HUES64 (cell line): ENCODE data around the gene PSKH1.

Source experiments
- H3K27ac ChIP-seq: 2 replicates; pipeline ENCODE4 v1.7.0; 2013; ENCODE audit warnings: low read depth, low read length, inconsistent platforms
- H3K27me3 ChIP-seq: 2 replicates; pipeline ENCODE4 v1.6.1; 2013; ENCODE audit warnings: mild to moderate bottlenecking, low read length; ENCODE audit not compliant: insufficient read depth
- H3K36me3 ChIP-seq: 2 replicates; pipeline ENCODE4 v1.6.1; 2013; ENCODE audit warnings: mild to moderate bottlenecking, low read length; ENCODE audit not compliant: insufficient read depth
- H3K4me1 ChIP-seq: 2 replicates; pipeline ENCODE4 v1.6.1; 2013; ENCODE audit warnings: mild to moderate bottlenecking, low read length, moderate library complexity; ENCODE audit not compliant: insufficient read depth
- H3K4me3 ChIP-seq: 2 replicates; pipeline ENCODE4 v1.5.1; 2013; ENCODE audit warnings: mild to moderate bottlenecking, low read length, moderate library complexity
- H3K9ac ChIP-seq: 2 replicates; pipeline ENCODE4 v1.6.1; 2013; ENCODE audit warnings: mild to moderate bottlenecking, low read depth, low read length
- H3K9me3 ChIP-seq: 2 replicates; pipeline ENCODE4 v1.6.1; 2013; ENCODE audit warnings: low read depth, low read length; ENCODE audit not compliant: insufficient read depth
- WGBS: fragments of 150-250, 120-280 bp; methylation state at CpG from one replicate; pipeline ENCODE4 v1.1.7; 2013; ENCODE audit warnings: missing lambda C conversion rate; 5-methylcytosine and 5-hydroxymethylcytosine counted together

The PSKH1 gene

DNA sequence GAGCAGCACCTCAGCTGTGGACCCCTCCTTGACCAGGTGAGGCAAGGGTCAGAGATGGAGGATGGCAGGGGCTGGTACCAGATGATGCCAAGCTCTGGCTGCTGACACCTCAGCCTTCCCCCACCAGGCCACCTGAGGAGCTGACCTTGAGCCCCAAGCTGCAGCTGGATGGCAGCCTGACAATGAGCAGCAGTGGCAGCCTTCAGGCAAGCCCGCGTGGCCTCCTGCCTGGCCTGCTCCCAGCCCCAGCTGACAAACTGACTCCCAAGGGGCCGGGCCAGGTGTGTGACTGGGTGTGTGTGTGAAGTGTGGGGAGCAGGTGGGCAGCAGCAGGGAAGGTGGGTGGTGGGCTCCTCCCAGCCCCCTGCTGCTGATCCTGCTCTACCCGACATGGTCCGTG is 13.1 kb upstream of the PSKH1 start:
- Histone ChIP-seq H3K27ac (no peak overlapping the region), H3K9me3 (no peaks in the 10 kb centered on the region), H3K27me3 (no peaks in the 10 kb centered on the region), H3K4me3 (no peak overlapping the region), H3K36me3 (peaks cover 83% of the 10 kb centered on the region), H3K9ac (no peak overlapping the region), H3K4me1 (no peaks in the 10 kb centered on the region; the same call in 1 of the 2 replicates)
- 93% methylated on average over 5 of the region's 5 CpGs for WGBS

DNA sequence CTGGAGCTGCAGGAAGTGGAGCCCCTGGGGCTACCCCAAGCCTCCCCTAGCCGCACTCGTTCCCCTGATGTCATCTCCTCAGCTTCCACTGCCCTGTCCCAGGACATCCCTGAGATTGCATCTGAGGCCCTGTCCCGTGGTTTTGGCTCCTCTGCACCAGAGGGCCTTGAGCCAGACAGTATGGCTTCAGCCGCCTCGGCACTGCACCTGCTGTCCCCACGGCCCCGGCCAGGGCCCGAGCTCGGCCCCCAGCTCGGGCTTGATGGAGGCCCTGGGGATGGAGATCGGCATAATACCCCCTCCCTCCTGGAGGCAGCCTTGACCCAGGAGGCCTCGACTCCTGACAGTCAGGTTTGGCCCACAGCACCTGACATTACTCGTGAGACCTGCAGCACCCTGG is 12.5 kb upstream of the PSKH1 start:
- H3K27me3 ChIP-seq: no peaks in the 10 kb centered on the region
- no peak overlapping the region for H3K4me3 ChIP-seq
- H3K9ac ChIP-seq: no peak overlapping the region
- WGBS: 96% methylated on average over 13 of the region's 13 CpGs
- no peak overlapping the region for H3K27ac ChIP-seq
- no peaks in the 10 kb centered on the region; the same call in 1 of the 2 replicates for H3K4me1 ChIP-seq
- H3K36me3 ChIP-seq: peaks cover 83% of the 10 kb centered on the region
- no peaks in the 10 kb centered on the region for H3K9me3 ChIP-seq

DNA sequence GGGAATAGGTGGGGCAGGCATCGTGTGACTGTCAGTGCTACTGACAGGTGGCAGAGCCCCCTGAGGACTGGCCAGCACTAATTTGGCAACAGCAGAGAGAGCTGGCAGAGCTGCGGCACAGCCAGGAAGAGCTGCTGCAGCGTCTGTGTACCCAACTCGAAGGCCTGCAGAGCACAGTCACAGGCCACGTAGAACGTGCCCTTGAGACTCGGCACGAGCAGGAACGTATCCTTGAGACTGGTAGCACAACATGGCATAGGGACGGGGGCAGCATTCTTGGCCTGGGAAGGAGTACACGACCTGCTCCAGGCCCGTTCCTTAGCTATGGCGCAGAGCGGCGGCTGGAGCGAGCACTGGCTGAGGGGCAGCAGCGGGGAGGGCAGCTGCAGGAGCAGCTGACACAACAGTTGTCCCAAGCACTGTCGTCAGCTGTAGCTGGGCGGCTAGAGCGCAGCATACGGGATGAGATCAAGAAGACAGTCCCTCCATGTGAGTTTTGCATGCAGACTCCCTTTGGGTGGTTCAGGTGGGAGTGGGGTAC is 11.4 kb upstream of the PSKH1 start:
- Histone ChIP-seq H3K4me3 (no peak overlapping the region), H3K4me1 (no peaks in the 10 kb centered on the region; the same call in 1 of the 2 replicates), H3K27ac (no peak overlapping the region), H3K9me3 (no peaks in the 10 kb centered on the region), H3K9ac (no peak overlapping the region), H3K36me3 (peaks cover 73% of the 10 kb centered on the region), H3K27me3 (no peaks in the 10 kb centered on the region)
- WGBS: 95% methylated on average over 21 of the region's 21 CpGs

DNA sequence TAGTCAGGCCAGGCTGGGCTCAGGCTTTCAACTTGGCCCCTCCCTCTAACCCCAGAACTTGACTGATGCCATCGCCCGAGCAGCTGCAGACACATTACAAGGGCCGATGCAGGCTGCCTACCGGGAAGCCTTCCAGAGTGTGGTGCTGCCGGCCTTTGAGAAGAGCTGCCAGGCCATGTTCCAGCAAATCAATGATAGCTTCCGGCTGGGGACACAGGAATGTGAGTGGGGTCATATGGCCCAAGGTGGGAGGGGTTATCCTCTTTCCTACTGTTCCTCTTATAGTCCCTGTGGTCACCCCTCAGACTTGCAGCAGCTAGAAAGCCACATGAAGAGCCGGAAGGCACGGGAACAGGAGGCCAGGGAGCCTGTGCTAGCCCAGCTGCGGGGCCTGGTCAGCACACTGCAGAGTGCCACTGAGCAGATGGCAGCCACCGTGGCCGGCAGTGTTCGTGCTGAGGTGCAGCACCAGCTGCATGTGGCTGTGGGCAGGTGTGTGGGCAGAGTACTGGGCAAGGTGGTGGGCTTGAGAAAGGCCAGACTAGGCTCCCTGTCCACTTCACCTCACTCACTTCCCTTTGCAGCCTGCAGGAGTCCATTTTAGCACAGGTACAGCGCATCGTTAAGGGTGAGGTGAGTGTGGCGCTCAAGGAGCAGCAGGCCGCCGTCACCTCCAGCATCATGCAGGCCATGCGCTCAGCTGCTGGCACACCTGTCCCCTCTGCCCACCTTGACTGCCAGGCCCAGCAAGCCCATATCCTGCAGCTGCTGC is 10.5 kb upstream of the PSKH1 start:
- Histone ChIP-seq H3K9me3 (no peaks in the 10 kb centered on the region), H3K4me1 (no peaks in the 10 kb centered on the region; the same call in 1 of the 2 replicates), H3K27me3 (no peaks in the 10 kb centered on the region), H3K4me3 (no peak overlapping the region), H3K36me3 (peaks cover 65% of the 10 kb centered on the region), H3K9ac (no peak overlapping the region), H3K27ac (no peak overlapping the region)
- WGBS: 92% methylated on average over 18 of the region's 18 CpGs

DNA sequence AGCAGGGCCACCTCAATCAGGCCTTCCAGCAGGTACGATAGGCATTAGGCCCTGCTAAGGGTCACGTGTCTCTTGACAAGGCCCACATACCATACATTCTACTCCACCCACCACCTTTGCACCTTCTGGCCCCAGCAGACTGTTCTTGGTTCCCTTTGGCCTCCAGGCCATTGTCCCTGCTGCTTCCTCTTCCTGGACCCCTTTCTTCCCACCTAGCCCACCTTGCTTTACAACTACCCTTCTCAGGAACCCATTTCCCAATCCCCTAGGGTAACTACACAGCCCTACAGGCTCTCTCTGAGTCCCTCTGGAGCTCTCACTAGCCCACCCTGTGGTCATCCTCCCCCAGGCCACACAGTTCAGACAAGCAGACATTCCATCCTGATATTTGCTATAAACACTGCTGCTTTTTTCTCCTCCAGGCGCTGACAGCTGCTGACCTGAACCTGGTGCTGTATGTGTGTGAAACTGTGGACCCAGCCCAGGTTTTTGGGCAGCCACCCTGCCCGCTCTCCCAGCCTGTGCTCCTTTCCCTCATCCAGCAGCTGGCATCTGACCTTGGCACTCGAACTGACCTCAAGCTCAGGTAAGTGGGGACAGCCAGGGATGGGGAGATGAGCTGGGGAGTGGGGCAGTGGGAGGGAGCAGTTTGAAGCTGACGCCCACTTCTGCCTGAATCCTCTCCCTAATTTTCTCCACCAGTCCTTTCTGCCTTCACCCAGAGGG is 9.7 kb upstream of the PSKH1 start:
- Histone ChIP-seq H3K4me3 (no peak overlapping the region), H3K4me1 (no peaks in the 10 kb centered on the region; the same call in 1 of the 2 replicates), H3K9me3 (no peaks in the 10 kb centered on the region), H3K36me3 (peaks cover 57% of the 10 kb centered on the region), H3K27me3 (no peaks in the 10 kb centered on the region), H3K27ac (no peak overlapping the region), H3K9ac (no peak overlapping the region)
- WGBS: 81% methylated on average over 6 of the region's 6 CpGs

DNA sequence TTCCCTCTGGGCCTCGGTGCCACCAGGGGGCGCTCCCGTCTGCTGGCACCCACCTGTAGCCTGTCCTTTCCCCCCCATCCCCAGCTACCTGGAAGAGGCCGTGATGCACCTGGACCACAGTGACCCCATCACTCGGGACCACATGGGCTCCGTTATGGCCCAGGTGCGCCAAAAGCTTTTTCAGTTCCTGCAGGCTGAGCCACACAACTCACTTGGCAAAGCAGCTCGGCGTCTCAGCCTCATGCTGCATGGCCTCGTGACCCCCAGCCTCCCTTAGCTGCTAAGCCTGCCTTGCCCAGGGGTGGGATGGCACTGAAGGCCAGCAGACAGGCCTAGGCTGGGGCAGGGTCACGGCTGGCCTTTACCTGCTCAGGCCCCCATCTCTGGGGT is 9.2 kb upstream of the PSKH1 start:
- no peaks in the 10 kb centered on the region for H3K9me3 ChIP-seq
- H3K9ac ChIP-seq: no peak overlapping the region
- no peaks in the 10 kb centered on the region; the same call in 1 of the 2 replicates for H3K4me1 ChIP-seq
- peaks cover 52% of the 10 kb centered on the region for H3K36me3 ChIP-seq
- no peaks in the 10 kb centered on the region for H3K27me3 ChIP-seq
- H3K4me3 ChIP-seq: no peak overlapping the region
- no peak overlapping the region for H3K27ac ChIP-seq
- WGBS: 67% methylated on average over 11 of the region's 11 CpGs

DNA sequence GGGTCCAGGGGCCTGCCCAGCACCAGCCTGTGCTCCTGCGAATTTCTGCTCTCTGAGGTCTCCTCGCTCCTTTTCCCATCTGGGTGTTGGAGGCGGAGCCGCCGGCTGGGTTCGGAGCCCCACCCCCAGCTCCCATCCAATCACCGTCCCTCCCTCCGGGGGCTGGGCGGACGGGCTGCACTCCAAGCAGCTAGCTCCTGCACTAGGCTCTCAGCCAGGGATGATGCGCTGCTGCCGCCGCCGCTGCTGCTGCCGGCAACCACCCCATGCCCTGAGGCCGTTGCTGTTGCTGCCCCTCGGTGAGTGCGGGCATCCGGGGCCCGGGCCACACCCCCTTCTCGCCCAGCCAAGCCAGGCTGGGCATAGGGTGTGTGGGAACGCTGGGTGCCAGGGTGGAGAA is 8.4 kb upstream of the PSKH1 start, which contains the start of gene NRN1L:
NRN1L (plus strand) TSS at position 202 of the 400 bp plus-strand sequence; CDS start at position 221, 19 bp downstream.
- WGBS: 14% methylated on average over 22 of the region's 22 CpGs
- H3K4me1 ChIP-seq: no peaks in the 10 kb centered on the region; the same call in 1 of the 2 replicates
- H3K27ac ChIP-seq: peak within 1 kb of the TSS; percentile 11; the same call in 1 of the 2 replicates
- H3K4me3 ChIP-seq: peak within 1 kb of the TSS; percentile 8; the same call in 1 of the 2 replicates
- no peaks in the 10 kb centered on the region for H3K27me3 ChIP-seq
- peaks cover 43% of the 10 kb centered on the region for H3K36me3 ChIP-seq
- H3K9me3 ChIP-seq: no peaks in the 10 kb centered on the region
- no peak within 1 kb of the TSS for H3K9ac ChIP-seq

DNA sequence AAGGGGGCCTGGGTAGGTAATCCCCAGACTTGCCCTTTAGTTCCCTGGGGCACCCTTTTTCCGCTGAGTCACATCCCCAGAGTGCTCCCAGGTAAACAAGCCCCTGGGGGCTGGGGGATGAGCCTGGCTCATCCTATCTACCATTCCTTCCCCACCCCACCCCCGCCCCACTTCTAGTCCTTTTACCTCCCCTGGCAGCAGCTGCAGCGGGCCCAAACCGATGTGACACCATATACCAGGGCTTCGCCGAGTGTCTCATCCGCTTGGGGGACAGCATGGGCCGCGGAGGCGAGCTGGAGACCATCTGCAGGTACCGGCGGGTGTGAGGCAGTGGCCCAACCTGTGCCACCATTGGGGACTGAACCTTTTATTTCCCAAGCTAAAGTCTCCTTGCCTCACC is 7.5 kb upstream of the PSKH1 start:
- H3K4me1 ChIP-seq: no peaks in the 10 kb centered on the region; the same call in 1 of the 2 replicates
- 87% methylated on average over 12 of the region's 12 CpGs for WGBS
- H3K36me3 ChIP-seq: peaks cover 35% of the 10 kb centered on the region
- H3K27ac ChIP-seq: no peak overlapping the region
- no peak overlapping the region for H3K9ac ChIP-seq
- no peaks in the 10 kb centered on the region for H3K27me3 ChIP-seq
- H3K9me3 ChIP-seq: no peaks in the 10 kb centered on the region
- H3K4me3 ChIP-seq: no peak overlapping the region

DNA sequence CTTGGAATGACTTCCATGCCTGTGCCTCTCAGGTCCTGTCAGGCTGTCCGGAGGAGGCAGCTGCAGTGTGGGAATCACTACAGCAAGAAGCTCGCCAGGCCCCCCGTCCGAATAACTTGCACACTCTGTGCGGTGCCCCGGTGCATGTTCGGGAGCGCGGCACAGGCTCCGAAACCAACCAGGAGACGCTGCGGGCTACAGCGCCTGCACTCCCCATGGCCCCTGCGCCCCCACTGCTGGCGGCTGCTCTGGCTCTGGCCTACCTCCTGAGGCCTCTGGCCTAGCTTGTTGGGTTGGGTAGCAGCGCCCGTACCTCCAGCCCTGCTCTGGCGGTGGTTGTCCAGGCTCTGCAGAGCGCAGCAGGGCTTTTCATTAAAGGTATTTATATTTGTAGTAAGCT is 7.1 kb upstream of the PSKH1 start:
- no peaks in the 10 kb centered on the region; the same call in 1 of the 2 replicates for H3K4me1 ChIP-seq
- H3K9ac ChIP-seq: no peak overlapping the region
- peaks cover 31% of the 10 kb centered on the region for H3K36me3 ChIP-seq
- no peak overlapping the region for H3K27ac ChIP-seq
- no peaks in the 10 kb centered on the region for H3K27me3 ChIP-seq
- H3K9me3 ChIP-seq: no peaks in the 10 kb centered on the region
- H3K4me3 ChIP-seq: no peak overlapping the region
- 96% methylated on average over 19 of the region's 19 CpGs for WGBS

DNA sequence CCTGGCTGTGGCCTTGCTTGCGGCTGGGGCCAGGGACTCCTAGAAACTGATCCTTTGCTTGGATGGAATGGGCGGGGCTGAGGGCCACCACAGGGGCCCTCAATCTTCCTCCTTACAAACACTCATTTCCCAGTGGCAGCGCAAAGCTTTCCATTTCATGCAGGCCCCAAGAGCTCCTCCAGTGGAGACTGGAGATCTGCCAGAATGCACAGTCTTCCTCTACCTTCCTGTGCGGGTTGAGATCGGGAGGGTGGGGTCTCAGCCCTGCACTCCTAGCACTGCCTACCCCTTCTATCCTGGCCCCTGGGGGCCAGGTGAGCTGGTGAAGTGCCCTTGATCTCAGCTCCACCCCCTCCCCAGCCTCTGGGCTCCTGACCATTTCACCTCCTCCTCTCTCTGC is 6.7 kb upstream of the PSKH1 start:
- Histone ChIP-seq H3K9me3 (no peaks in the 10 kb centered on the region), H3K36me3 (peaks cover 26% of the 10 kb centered on the region)

DNA sequence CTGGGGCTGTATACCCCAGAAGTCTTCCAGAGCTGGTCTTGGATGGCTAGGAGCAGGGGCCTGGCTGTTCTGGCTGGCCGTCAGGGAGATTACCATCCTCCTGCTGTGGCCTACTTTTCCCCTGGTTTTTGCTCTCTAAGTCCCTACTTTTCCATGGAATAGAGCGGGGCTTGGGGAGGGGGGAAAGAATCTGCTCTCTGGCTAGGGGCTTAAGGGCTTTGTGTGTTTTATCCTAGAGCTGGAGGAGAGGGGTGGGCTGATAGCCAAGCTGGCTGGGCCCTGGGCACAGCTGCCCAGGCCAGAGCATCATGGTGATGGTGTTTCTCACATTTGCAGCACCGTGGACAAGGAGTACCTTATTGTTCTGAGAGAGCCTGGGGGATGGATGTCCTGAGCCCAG is 4.7 kb upstream of the PSKH1 start:
- Histone ChIP-seq H3K36me3 (peaks cover 8% of the 10 kb centered on the region), H3K27ac (no peak overlapping the region), H3K9me3 (no peaks in the 10 kb centered on the region), H3K9ac (no peak overlapping the region), H3K27me3 (no peaks in the 10 kb centered on the region), H3K4me3 (no peak overlapping the region), H3K4me1 (peaks cover 5% of the 10 kb centered on the region)
- WGBS: 93% methylated on average over 3 of the region's 3 CpGs

More for the DNA sequence above, 6.7 kb upstream of the PSKH1 start:
- H3K27me3 ChIP-seq: no peaks in the 10 kb centered on the region
- H3K4me1 ChIP-seq: no peaks in the 10 kb centered on the region; the same call in 1 of the 2 replicates
- H3K27ac ChIP-seq: no peak overlapping the region
- no peak overlapping the region for H3K4me3 ChIP-seq
- no peak overlapping the region for H3K9ac ChIP-seq
- WGBS: 87% methylated on average over 5 of the region's 5 CpGs
